ENCODE data around the gene MAGEB6B.
"Not testable (repeated sequence)": the region's sequence is repeated elsewhere in the genome, so short reads cannot be mapped to it uniquely, and the experiment has no call there.

Gene MAGEB6B

DNA sequence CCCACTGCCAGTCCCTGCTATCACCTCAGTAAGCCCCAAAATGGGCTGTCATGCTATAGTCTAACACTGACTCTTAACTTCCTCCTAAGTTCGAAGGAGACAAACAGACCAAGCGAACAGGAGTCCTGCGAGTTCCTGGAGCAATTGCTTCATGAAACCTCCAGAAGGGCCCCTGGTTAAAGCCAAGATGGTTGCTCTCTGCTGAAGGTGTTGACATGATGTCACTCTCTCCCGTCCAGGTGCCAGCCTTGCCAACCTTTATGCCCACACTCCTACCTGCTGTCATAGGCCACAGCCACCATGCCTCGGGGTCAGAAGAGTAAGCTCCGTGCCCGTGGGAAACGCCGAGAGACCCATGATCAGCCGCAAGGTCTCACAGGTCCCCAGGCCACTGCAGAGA, at the start of gene MAGEB6B:
MAGEB6B (plus strand) TSS at position 301 of the 400 bp plus-strand sequence; CDS start at position 301, 0 bp downstream.
- DNase-seq (ENCODE audit: low read depth in 2 of 2) = no peak

DNA sequence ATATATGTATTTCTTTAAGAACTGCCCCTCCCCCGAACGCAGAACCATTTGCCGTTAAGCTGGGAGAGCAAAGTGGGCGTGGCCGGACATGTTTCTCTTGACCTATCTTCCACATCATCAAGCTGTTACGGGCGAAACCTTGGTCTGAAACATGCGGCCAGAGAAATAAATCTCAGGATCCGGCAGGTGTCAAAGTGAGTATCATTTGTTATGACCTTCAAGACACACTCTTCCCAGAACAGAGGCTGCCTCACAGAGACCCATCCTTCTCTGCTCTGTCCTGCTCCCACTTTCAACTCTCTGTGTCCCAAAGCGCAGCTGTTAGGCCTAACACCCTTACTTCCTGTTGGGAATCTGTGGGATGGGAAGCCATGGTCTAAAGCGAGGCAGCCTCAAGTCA, 22.1 kb upstream of the MAGEB6B start, which contains the start of gene MAGEB18:
MAGEB18 (plus strand) TSS at position 70 of the 400 bp plus-strand sequence. CDS start 643 bp downstream, outside the sequence.
- DNase-seq (ENCODE audit: low read depth in 2 of 2) = no peak

DNA sequence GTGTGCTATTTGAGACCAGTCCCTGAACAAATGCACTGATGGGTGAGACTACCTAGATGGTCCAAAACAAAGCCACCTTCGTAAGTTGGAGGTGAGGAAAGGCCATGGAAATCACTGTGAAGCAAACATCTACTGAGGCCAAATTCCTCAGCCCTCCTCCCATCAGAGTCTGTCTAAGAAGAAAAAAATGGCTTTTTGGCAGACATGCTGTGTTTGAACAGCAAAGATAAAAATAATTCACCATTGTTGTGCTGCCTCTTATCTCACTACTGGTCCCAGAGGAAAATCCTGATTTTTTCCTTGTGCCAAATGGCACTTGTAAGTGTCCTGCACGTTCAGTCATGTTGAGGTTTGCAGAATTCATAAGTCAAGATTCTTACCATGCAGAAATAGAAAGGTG, 14.4 kb upstream of the MAGEB6B start:
- DNase-seq (ENCODE audit: low read depth in 2 of 2) = no peak

DNA sequence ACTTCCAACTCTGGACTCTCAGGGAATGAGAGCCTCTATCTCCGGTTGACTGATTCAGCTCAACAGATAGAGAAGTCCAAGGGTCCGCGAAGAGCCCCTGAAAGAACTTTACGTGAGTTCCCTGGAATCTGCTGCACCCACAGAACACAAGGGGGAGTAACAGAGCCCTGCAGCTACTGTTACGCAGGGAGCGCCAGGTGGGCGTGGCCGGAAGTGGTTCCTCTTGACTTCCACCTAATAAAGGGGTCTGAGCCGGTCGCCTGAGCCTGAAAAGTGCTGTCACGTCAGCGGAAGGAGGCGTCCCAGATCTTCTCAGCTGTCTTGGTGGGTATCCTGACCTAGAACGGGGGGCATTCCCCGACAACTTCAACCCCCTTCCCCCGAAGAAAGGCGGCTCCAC, 31.8 kb downstream of the MAGEB6B start, which contains the start of gene MAGEB6:
MAGEB6 (plus strand) TSS at position 237 of the 400 bp plus-strand sequence. CDS start 1,407 bp downstream, outside the sequence.
- DNase-seq (ENCODE audit: low read depth in 2 of 2) = no peak

GRCh38 chrX:26203561-26203960, 43.2 kb downstream of the MAGEB6B start:
- DNase-seq (ENCODE audit: low read depth in 2 of 2) = no peak

DNA sequence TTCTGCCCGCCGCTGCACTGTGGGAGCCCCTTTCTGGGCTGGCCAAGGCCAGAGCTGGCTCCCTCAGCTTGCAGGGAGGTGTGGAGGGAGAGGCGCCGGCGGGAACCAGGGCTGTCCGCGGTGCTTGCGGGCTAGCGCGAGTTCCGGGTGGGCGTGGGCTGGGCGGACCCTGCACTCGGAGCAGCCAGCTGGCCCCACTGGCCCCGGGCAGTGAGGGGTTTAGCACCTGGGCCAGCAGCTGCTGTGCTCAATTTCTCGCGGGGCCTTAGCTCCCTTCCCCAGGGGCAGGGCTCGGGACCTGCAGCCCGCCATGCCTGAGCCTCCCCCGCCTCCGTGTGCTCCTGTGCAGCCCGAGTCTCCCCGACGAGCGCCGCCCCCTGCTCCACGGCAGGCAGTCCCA, 44.3 kb downstream of the MAGEB6B start:
- not testable (repeated sequence) for DNase-seq (ENCODE audit: low read depth in 2 of 2)

DNA sequence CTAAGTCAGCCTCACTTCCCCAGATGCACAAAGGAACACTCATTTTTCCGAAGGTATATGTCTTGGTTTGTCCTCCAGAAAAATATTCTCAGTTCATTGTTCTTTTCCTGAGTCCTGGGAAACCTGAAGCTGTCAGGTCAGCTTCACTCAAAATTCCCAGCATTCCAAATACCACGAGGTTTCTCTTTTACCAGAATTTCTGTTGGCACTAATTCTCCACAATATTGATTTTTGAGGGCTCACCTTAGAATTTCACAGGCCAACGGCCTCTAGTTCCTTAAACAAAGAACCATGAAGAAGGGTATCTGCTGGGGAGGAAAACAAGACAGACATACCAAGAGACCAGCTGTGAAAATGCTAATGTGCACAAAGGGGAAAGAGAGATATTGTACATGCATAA, 47.6 kb downstream of the MAGEB6B start:
- DNase-seq (ENCODE audit: low read depth in 2 of 2) = no peak
